K562 (cell line): ENCODE measurements around the gene SERAC1.

Experiments
- EP300 ChIP-seq: IDR thresholded peaks from 2 replicates; pipeline ENCODE4 v1.6.1; 2012; ENCODE audit warnings: low read length, improper control_type of control experiment
- ETV5 ChIP-seq: sonication (generic); formaldehyde crosslinking; IDR thresholded peaks from 2 replicates; pipeline ENCODE4 v1.4.0; 2020; ENCODE audit warnings: low read depth, mild to moderate bottlenecking, missing genetic modification reagents
- FOXJ3 ChIP-seq: sonication (generic); formaldehyde crosslinking; IDR thresholded peaks from 2 replicates; pipeline ENCODE4 v1.4.0; 2020; ENCODE audit warnings: mild to moderate bottlenecking, missing genetic modification reagents
- JUNB ChIP-seq: fragments of 450-650 bp; formaldehyde crosslinking; conservative IDR thresholded peaks from 2 replicates; pipeline ENCODE4 v1.4.0; 2020; ENCODE audit warnings: mild to moderate bottlenecking
- POLR2A ChIP-seq: fragments of 450-650 bp; conservative IDR thresholded peaks from 2 replicates; pipeline ENCODE4 v1.6.1; 2016
- SMARCE1 ChIP-seq: fragments of 450-650 bp; IDR thresholded peaks from 2 replicates; pipeline ENCODE4 v1.7.1; 2016; ENCODE audit warnings: mild to moderate bottlenecking
- TCF3 ChIP-seq: sonication (generic); formaldehyde crosslinking; IDR thresholded peaks from 2 replicates; pipeline ENCODE4 v1.4.0; 2020; ENCODE audit warnings: mild to moderate bottlenecking, missing genetic modification reagents
- TF ChIP-seq, protein P1 (sequence below): fragments of 250-450 bp; sonication (Bioruptor Pico); IDR thresholded peaks from 2 replicates; pipeline ENCODE4 v1.5.0; 2020; ENCODE audit warnings: mild to moderate bottlenecking
- TF ChIP-seq, protein P2 (sequence below), 3 experiments: IDR thresholded peaks in 2 of 3; conservative IDR thresholded peaks in 1 of 3; 2 replicates each; pipeline ENCODE4 v1.5.1; 2011 to 2012; ENCODE audit warnings: low read length in 3 of 3, mild to moderate bottlenecking in 3 of 3, control low read depth in 2 of 3, improper control_type of control experiment in 1 of 3, inconsistent platforms in 1 of 3, low read depth in 1 of 3, mixed read lengths in 1 of 3, moderate library complexity in 1 of 3; ENCODE audit not compliant: insufficient read depth in 2 of 3
- TF ChIP-seq, protein P3 (sequence below): IDR thresholded peaks from 3 replicates; pipeline ENCODE4 v1.6.1; 2011; ENCODE audit warnings: borderline replicate concordance, mild to moderate bottlenecking; ENCODE audit not compliant: insufficient read length, insufficient read depth

DNA sequence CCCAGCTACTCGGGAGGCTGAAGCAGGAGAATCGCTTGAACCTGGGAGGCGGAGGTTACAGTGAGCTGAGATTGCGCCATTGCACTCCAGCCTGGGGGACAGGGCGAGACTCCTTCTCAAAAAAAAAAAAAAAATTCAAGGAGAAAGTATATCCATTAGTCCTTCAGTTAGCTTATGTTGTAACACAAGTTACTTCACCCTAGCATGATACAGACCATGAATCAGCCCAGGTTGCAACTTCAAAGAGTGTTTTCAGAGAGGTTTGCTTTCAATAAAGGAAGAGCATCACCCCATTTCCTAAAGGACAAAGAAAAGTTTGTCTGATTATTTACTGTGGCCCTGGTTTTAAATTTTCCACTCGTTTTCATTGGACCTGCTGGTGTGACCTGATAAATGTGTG is 73.0 kb downstream of the SERAC1 start:
- TF ChIP-seq ETV5 (no peak), FOXJ3 (CRISPR knock-in tag) (no peak), JUNB (CRISPR knock-in tag) (no peak), POLR2A (no peak), TCF3 (CRISPR knock-in tag) (no peak), SMARCE1 (no peak), EP300 (no peak)
- TF ChIP-seq, protein P1, sequence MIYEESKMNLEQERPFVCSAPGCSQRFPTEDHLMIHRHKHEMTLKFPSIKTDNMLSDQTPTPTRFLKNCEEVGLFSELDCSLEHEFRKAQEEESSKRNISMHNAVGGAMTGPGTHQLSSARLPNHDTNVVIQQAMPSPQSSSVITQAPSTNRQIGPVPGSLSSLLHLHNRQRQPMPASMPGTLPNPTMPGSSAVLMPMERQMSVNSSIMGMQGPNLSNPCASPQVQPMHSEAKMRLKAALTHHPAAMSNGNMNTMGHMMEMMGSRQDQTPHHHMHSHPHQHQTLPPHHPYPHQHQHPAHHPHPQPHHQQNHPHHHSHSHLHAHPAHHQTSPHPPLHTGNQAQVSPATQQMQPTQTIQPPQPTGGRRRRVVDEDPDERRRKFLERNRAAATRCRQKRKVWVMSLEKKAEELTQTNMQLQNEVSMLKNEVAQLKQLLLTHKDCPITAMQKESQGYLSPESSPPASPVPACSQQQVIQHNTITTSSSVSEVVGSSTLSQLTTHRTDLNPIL (CRISPR knock-in tag) = no peak
- TF ChIP-seq, protein P2, sequence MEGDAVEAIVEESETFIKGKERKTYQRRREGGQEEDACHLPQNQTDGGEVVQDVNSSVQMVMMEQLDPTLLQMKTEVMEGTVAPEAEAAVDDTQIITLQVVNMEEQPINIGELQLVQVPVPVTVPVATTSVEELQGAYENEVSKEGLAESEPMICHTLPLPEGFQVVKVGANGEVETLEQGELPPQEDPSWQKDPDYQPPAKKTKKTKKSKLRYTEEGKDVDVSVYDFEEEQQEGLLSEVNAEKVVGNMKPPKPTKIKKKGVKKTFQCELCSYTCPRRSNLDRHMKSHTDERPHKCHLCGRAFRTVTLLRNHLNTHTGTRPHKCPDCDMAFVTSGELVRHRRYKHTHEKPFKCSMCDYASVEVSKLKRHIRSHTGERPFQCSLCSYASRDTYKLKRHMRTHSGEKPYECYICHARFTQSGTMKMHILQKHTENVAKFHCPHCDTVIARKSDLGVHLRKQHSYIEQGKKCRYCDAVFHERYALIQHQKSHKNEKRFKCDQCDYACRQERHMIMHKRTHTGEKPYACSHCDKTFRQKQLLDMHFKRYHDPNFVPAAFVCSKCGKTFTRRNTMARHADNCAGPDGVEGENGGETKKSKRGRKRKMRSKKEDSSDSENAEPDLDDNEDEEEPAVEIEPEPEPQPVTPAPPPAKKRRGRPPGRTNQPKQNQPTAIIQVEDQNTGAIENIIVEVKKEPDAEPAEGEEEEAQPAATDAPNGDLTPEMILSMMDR (IDR thresholded peaks at IDR 0.05 in 2 of 3, conservative IDR thresholded peaks at IDR 0.05 in 1 of 3; ENCODE audit: insufficient read depth in 2 of 3, low read depth in 1 of 3, low read length in 3 of 3) = no peak
- TF ChIP-seq, protein P3, sequence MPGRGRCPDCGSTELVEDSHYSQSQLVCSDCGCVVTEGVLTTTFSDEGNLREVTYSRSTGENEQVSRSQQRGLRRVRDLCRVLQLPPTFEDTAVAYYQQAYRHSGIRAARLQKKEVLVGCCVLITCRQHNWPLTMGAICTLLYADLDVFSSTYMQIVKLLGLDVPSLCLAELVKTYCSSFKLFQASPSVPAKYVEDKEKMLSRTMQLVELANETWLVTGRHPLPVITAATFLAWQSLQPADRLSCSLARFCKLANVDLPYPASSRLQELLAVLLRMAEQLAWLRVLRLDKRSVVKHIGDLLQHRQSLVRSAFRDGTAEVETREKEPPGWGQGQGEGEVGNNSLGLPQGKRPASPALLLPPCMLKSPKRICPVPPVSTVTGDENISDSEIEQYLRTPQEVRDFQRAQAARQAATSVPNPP = no peak
